ENCODE data around the gene HNMT. TPM values are rescaled to one million over a fixed set of nuclear protein-coding genes. Genes with fewer than 3 reads are reported as not detected.
"Not testable (repeated sequence)": the region's sequence is repeated elsewhere in the genome, so short reads cannot be mapped to it uniquely, and the experiment has no call there.

Gene HNMT
- total RNA-seq, 1 donor from 2014 or later: 37.8 TPM

GRCh38 chr2:138026111-138027020 lies 62.1 kb downstream of the HNMT start:
- no peak for ATAC-seq
- no peak for DNase-seq (ENCODE audit: low spot score)
- intact Hi-C loops (cut with DNase I): no loop called here

GRCh38 chr2:138028538-138028937 lies 64.3 kb downstream of the HNMT start:
- ATAC-seq (peak; percentile 72), DNase-seq (ENCODE audit: low spot score) (no peak)
- intact Hi-C loops (cut with DNase I): no loop called here

GRCh38 chr2:138029276-138029675 lies 65.0 kb downstream of the HNMT start:
- intact Hi-C loops (cut with DNase I): no loop called here
- DNase-seq (ENCODE audit: low spot score): no peak
- ATAC-seq: peak; percentile 87

GRCh38 chr2:138030459-138030858 lies 66.2 kb downstream of the HNMT start:
- intact Hi-C loops (cut with DNase I): no loop called here
- no peak for ATAC-seq
- no peak for DNase-seq (ENCODE audit: low spot score)

DNA sequence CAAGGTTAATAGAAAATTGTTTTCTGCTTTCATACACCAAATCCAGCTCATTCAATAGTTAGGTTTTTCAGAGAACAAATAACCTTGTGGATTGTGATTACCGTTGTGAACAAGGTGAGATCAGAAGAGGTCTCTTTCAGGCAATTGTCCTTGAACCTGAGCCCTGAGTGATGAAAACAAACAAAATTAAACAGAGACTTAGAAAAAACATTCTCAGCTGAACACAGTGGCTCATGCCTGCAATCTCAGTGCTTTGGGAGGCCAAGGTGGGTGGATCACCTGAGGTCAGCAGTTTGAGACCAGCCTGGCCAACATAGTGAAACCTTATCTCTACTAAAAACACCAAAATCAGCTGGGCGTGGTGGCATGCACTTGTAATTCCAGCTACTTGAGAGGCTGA lies 68.1 kb downstream of the HNMT start:
- intact Hi-C loops (cut with DNase I): no loop called here
- DNase-seq (ENCODE audit: low spot score) (no peak), ATAC-seq (no peak)

DNA sequence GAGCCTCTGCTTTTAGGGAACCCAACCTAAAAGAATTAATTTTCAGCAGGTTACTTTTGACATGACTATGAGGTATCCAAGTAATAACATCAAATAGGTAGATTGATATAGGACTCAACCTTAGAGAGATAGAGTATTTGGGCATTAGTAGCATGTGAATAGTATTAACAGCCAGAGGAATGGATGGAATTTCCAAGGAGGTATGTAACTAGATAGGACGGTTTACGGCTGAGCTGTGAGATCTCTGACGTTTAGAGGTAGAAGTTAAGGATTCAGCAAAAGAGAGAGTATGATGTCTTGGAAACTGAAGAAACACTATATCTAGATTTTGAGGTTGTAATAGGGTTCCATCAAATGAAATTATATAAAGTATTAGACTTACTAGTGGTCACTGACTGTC lies 70.3 kb downstream of the HNMT start:
- no peak for DNase-seq (ENCODE audit: low spot score)
- intact Hi-C loops (cut with DNase I): no loop called here
- no peak for ATAC-seq

DNA sequence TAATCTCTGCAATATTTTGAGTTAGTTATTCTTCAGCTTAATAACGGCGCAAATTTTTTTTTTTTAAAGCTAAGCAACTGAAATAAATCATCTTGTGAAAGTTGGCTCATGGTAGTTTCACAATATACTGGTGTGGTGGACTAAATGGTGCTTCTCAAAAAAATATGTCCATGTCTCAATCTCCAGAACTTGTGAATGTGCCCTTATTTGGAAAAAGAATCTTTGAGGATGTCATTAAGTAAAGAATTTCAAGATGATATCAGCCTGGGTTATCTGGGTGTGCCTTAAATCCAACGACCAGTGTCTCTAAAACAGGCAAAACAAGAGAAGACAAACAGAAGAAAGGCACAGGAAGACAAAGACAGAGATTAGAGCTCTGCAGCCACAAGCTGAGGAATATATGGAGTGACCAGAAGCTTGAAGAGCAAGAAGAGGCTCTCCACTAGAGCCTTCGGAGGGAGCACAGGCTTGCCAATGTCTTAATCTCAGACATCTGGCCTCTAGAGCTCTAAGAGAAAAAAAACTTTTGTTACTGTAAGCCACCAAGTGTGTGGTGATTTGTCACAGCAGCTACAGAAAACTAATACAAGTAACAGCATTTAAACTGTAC lies 71.4 kb downstream of the HNMT start:
- intact Hi-C loops (cut with DNase I): no loop called here
- ATAC-seq (no peak), DNase-seq (ENCODE audit: low spot score) (no peak)

DNA sequence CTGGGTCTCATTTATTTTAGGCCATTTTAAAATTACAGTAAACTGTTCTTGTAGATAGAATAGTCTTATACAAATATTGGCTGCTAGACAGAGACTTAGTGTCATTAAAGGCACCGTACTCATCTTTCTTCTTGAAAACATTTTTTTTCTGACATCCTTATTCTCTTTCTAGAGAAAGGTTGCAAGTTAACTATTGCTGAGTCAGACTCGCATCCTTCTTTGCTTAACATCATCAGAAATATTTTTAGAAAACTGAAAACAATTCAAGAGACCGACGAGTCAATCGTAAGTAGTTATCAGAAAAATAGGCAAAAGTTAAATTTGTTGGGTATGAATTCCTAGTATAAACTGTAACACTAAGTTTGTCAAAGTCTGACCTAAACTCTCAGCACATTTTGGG lies 72.2 kb downstream of the HNMT start:
- intact Hi-C loops (cut with DNase I): no loop called here
- ATAC-seq: no peak
- DNase-seq (ENCODE audit: low spot score): no peak

- ATAC-seq (no peak), DNase-seq (ENCODE audit: low spot score) (no peak)
- intact Hi-C loops (cut with DNase I): no loop called here
These were observed 72.8 kb downstream of the HNMT start for GRCh38 chr2:138037090-138037489.

GRCh38 chr2:138040616-138041015 lies 76.3 kb downstream of the HNMT start:
- intact Hi-C loops (cut with DNase I): no loop called here
- ATAC-seq: no peak
- no peak for DNase-seq (ENCODE audit: low spot score)

GRCh38 chr2:138042311-138042710 lies 78.0 kb downstream of the HNMT start:
- DNase-seq (ENCODE audit: low spot score) (no peak), ATAC-seq (no peak)
- intact Hi-C loops (cut with DNase I): no loop called here

DNA sequence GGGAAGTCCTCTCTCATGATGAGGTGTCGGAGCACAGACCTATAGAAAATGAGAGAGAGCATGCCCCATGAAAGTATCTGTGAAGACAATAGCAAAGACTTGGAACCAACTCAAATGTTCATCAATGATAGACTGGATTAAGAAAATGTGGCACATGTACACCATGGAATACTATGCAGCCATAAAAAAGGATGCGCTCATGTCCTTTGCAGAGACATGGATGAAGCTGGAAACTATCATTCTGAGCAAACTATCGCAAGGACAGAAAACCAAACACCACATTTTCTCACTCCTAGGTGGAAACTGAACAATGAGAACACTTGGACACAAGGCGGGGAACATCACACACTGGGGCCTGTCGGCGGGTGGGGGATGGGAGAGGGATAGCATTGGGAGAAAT lies 79.3 kb downstream of the HNMT start:
- intact Hi-C loops (cut with DNase I); DNase-seq (ENCODE audit: low spot score); ATAC-seq: not testable (repeated sequence)

DNA sequence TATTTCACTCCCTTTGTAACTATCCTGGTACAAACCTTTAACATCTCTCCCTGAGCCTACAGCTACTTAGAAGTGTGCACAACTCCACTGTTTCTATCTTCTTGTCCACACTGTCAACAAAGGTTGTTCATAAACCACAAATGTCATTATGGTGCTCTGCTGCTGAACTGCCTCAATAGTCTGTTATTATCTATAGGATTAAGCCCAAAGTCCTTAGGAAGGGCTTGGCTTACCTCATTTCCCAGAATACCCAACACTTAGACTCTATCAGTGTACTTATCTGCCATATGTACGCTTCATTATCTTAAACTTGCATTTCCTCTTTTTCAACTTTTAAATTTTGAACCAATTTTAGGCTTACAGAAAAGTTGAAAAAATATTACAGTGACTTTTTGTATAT lies 94.2 kb downstream of the HNMT start:
- intact Hi-C loops (cut with DNase I): no loop called here

GRCh38 chr2:138059487-138060300 lies 95.4 kb downstream of the HNMT start:
- intact Hi-C loops (cut with DNase I): no loop called here
- ATAC-seq: peak; percentile 56

More for the DNA sequence above, 94.2 kb downstream of the HNMT start:
- ATAC-seq (no peak), DNase-seq (ENCODE audit: low spot score) (no peak)

DNA sequence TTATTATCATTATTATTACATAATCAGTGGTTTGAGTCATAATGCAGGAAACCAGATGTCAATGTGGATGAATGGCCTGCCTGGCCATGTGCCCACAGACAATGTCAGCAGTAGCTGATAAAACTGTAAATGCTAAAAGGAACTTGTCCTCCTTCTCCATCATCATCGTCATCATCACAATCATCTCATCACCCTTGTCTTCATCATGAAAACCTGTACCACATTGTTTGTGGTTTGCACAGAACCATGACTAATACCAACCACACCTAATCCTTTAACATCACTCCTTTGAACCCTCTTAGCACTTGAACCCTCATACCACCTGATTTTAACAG lies 96.0 kb downstream of the HNMT start:
- DNase-seq (ENCODE audit: low spot score) (peak; percentile 79), ATAC-seq (peak; percentile 84)
- intact Hi-C loops (cut with DNase I): no loop called here

More at GRCh38 chr2:138059487-138060300, 95.4 kb downstream of the HNMT start:
- DNase-seq (ENCODE audit: low spot score): no peak

DNA sequence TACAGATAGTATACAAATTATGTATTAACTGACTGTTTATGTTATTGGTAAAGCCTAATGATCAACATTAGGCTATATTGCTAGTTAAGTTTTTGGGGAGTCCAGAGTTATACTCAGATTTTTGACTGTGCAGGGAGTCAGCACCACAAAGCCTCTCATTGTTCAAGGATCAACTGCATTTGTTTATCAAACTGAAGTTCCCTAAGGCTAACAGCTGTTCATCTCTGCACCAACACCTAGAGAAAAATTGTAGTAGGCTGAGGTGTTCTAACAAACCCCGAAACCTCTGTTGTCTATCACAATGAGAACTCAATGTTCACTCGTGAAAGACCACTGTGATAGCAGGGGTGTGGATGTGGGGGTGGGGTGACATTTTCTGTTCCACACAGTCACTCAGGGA lies 97.7 kb downstream of the HNMT start:
- no peak for DNase-seq (ENCODE audit: low spot score)
- no peak for ATAC-seq
- intact Hi-C loops (cut with DNase I): no loop called here

- DNase-seq (ENCODE audit: low spot score) (no peak), ATAC-seq (no peak)
- intact Hi-C loops (cut with DNase I): no loop called here
These were observed 98.9 kb downstream of the HNMT start for GRCh38 chr2:138063181-138063580.

Measured in sciatic nerve (tissue), 2 donors.